ENCODE data around the gene TPGS2.
A peak's percentile ranks its signal among the peaks of the same experiment; 100 is the strongest.

TPGS2 gene

DNA sequence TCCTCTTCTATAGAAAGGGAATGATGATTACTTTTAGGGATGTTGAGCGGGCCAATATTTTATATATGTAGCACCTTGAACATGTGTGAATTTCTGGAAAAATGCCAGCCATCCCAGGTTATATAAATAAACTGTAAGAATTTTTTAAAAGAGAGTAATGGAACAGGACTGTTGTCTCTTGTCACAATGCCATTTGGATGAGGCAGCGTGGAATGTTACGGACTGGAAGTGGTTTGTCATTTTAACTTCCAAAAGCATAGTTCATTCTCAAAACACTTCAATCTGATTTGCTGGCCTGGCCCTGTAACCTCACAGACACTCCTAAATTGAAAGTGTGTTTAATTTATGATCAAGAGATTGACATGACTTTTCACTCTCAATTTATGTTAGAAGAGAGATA lies 70.8 kb downstream of the TPGS2 start:
- Histone ChIP-seq H3K79me2 (ENCODE audit: low read length) (no peaks in the 10 kb centered on the region), H2AFZ (ENCODE audit: low read length) (no peak overlapping the region), H3K27ac (ENCODE audit: low read length) (no peak overlapping the region), H3K27me3 (replicated peaks; ENCODE audit: insufficient read depth, low read length) (no peaks in the 10 kb centered on the region), H3K4me3 (ENCODE audit: low read length) (no peak overlapping the region), H3K9me3 (replicated peaks; ENCODE audit: insufficient read depth, low read length) (no peaks in the 10 kb centered on the region), H3K9me2 (replicated peaks; ENCODE audit: insufficient read depth, low read length) (no peaks in the 10 kb centered on the region), H3K4me2 (ENCODE audit: low read depth, low read length) (no peak overlapping the region), H3K4me1 (ENCODE audit: low read length) (no peaks in the 10 kb centered on the region), H4K20me1 (ENCODE audit: insufficient read depth, low read length) (no peaks in the 10 kb centered on the region), H3K36me3 (replicated peaks; ENCODE audit: insufficient read depth, low read length) (no peaks in the 10 kb centered on the region), H3F3A (ENCODE audit: insufficient read depth, low read length) (no peaks in the 10 kb centered on the region), H3K9ac (ENCODE audit: low read length) (no peak overlapping the region)
- no peak for DNase-seq
- TF ChIP-seq CTCF (IDR thresholded peaks at IDR 0.05; ENCODE audit: low read length) = no peak
- no peak for TF ChIP-seq EZH2phosphoT487 (IDR thresholded peaks at IDR 0.05; ENCODE audit: low read length)
- TF ChIP-seq EZH2 (optimal IDR thresholded peaks at IDR 0.05; ENCODE audit: low read depth, low read length) = no peak

DNA sequence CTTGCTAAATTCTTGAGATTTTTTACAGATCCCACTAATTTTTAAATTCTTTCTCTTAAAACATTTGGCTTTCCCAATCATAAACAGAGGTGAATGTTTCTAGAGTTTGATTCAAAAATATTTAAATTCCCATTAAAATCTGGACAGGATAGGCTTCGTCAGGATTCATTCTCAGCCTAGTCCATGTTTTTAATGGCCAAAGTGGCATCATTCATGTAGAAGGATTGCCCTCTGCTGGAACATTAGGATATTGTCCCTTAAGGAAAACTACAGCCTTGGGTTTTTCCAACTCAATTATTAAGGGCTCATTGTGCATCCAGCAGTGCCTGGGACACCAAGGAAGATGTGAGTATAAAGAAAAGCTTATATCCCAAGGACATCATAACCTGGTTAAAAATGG lies 71.7 kb downstream of the TPGS2 start:
- H3F3A ChIP-seq (ENCODE audit: insufficient read depth, low read length) = no peaks in the 10 kb centered on the region
- no peak overlapping the region for H3K4me2 ChIP-seq (ENCODE audit: low read depth, low read length)
- no peak overlapping the region for H3K9ac ChIP-seq (ENCODE audit: low read length)
- H3K9me3 ChIP-seq (replicated peaks; ENCODE audit: insufficient read depth, low read length) = no peaks in the 10 kb centered on the region
- TF ChIP-seq CTCF (IDR thresholded peaks at IDR 0.05; ENCODE audit: low read length) = peak; percentile 59
- no peak for TF ChIP-seq EZH2phosphoT487 (IDR thresholded peaks at IDR 0.05; ENCODE audit: low read length)
- no peak overlapping the region for H3K27ac ChIP-seq (ENCODE audit: low read length)
- H3K4me3 ChIP-seq (ENCODE audit: low read length) = no peak overlapping the region
- H4K20me1 ChIP-seq (ENCODE audit: insufficient read depth, low read length) = no peaks in the 10 kb centered on the region
- H2AFZ ChIP-seq (ENCODE audit: low read length) = no peak overlapping the region
- no peaks in the 10 kb centered on the region for H3K36me3 ChIP-seq (replicated peaks; ENCODE audit: insufficient read depth, low read length)
- DNase-seq = peak; percentile 33
- H3K4me1 ChIP-seq (ENCODE audit: low read length) = no peaks in the 10 kb centered on the region
- no peaks in the 10 kb centered on the region for H3K79me2 ChIP-seq (ENCODE audit: low read length)
- H3K9me2 ChIP-seq (replicated peaks; ENCODE audit: insufficient read depth, low read length) = no peaks in the 10 kb centered on the region
- H3K27me3 ChIP-seq (replicated peaks; ENCODE audit: insufficient read depth, low read length) = no peaks in the 10 kb centered on the region

GRCh38 chr18:36756242-36756641 lies 72.6 kb downstream of the TPGS2 start:
- no peaks in the 10 kb centered on the region for H3K9me2 ChIP-seq (replicated peaks; ENCODE audit: insufficient read depth, low read length)
- no peaks in the 10 kb centered on the region for H4K20me1 ChIP-seq (ENCODE audit: insufficient read depth, low read length)
- no peaks in the 10 kb centered on the region for H3F3A ChIP-seq (ENCODE audit: insufficient read depth, low read length)
- TF ChIP-seq EZH2 (optimal IDR thresholded peaks at IDR 0.05; ENCODE audit: low read depth, low read length) (no peak), EZH2phosphoT487 (IDR thresholded peaks at IDR 0.05; ENCODE audit: low read length) (no peak), CTCF (IDR thresholded peaks at IDR 0.05; ENCODE audit: low read length) (no peak)
- H3K27me3 ChIP-seq (replicated peaks; ENCODE audit: insufficient read depth, low read length) = no peaks in the 10 kb centered on the region
- H3K4me3 ChIP-seq (ENCODE audit: low read length) = no peak overlapping the region
- H3K9ac ChIP-seq (ENCODE audit: low read length) = no peak overlapping the region
- H3K4me1 ChIP-seq (ENCODE audit: low read length) = no peaks in the 10 kb centered on the region
- no peak overlapping the region for H3K27ac ChIP-seq (ENCODE audit: low read length)
- DNase-seq = no peak
- H2AFZ ChIP-seq (ENCODE audit: low read length) = no peak overlapping the region
- no peaks in the 10 kb centered on the region for H3K9me3 ChIP-seq (replicated peaks; ENCODE audit: insufficient read depth, low read length)
- H3K79me2 ChIP-seq (ENCODE audit: low read length) = no peaks in the 10 kb centered on the region
- H3K4me2 ChIP-seq (ENCODE audit: low read depth, low read length) = no peak overlapping the region
- H3K36me3 ChIP-seq (replicated peaks; ENCODE audit: insufficient read depth, low read length) = no peaks in the 10 kb centered on the region
